T-helper 9 cell (primary cell): ENCODE data around the gene FIBIN.
"Not testable (repeated sequence)": the region's sequence is repeated elsewhere in the genome, so short reads cannot be mapped to it uniquely, and the experiment has no call there.

Experiments
- DNase-seq: peaks from one replicate; pipeline ENCODE4 v3.0.0-alpha.2; 2020
- total RNA-seq, 2 donors: gene quantifications; one replicate each; lab custom pipeline; 2026; lab: John Stamatoyannopoulos, UW

Gene FIBIN
- total RNA-seq: 0 reads per million in 2 donors

DNA sequence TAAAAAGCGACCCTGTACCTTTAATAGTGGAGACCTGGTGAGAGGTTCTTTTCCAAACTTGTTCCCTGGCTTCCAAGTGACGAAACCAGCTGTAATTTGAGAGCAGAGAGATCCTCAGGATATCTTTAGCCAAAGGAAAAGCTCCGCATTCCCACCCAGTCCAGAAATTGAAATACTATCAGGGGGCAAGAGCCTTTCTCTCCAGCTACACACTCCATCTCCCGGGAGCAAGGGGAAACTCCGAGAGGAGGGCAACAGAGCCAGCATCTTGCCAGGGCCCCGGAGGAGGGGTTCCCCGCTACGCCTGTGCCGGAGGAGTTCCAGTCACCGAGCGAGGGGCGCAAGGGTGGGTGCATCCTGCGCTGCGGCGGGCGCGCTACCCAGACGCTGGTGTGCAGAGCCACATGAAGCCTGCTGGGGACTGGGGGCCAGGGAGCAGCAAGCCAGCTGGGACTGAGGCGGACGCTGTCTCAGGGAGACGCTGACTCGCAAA is at the start of gene FIBIN:
FIBIN (plus strand) TSS at position 148 of the 493 bp plus-strand sequence. CDS start 415 bp downstream, outside the sequence.
- no peak for DNase-seq

DNA sequence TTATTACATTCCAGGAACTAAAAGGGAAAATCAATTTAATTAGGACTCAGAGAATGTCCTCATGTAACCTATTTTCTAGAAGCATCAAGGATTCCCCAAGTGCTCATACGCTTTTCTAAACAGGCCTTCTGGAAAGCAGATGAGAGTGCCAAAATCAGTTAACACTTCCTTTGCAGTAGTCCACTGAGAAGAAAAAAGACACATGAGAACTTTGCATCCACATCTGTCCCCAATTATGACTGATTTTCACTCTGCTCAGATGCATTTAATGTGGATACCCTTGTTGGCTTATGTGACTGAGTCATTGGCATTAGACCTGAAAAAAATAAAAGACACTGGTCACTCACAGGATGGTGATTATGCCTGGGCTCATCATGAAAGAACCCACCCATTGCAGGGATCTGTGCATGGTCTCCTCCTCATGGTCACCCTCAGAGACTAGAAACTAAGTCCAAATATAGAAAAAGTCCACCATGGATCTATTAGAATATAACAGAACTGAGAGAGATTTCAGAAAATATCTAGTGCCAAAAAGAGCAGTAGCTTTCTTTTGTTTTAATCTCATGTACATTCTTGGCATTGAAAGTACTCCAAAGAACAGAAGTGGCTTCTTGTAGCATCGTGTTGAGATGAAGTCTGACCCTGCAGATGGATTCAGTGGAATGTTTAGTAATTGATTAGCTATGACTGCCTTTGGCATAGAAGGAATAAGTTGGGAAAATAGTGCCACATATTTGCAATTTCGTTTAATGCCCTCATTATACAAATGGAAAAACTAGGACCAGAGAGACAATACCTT is 48.8 kb upstream of the FIBIN start:
- no peak for DNase-seq

DNA sequence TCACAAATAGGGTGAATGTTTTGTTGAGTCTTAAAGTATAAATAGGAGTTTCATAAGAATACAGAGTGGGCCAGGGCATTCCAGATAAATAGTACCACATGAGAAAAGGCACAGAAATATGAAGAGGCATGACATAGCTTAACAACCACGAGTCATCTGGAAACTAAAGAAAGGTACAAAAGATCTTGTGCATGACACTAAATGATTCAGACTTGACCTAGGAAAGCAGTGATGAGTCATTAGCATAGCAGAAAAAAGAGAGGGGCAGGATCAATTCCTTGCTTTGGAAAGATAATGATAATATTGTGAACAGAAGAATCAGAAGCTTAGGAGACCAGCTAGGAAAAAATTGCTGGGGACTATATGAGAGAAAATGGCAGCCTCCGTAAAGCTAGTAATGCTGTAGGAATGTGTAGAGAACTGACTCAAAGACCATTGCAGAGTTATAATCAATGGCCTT is 47.6 kb upstream of the FIBIN start:
- no peak for DNase-seq

DNA sequence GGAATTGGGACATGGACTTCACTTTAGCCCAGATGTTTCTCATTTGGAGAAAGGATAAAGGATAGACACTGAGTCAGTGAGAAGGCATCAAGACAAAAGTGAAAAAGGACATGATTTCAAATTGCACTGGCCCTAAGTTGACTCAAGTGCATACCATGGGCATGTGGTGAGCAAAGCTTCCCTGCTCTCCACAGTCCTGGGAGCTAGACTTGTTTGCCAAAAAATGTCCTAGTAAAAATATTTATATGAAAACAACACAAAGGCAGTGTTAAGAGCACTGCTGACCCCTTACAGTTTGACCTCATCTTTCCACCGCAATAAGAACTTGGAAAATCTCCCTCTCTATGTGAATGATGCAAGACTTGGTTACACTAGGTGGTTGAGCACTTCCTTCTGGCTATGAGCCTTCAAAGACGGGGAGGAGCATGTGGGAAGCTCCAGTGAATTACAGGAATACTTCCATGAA is 46.5 kb upstream of the FIBIN start:
- DNase-seq: no peak

DNA sequence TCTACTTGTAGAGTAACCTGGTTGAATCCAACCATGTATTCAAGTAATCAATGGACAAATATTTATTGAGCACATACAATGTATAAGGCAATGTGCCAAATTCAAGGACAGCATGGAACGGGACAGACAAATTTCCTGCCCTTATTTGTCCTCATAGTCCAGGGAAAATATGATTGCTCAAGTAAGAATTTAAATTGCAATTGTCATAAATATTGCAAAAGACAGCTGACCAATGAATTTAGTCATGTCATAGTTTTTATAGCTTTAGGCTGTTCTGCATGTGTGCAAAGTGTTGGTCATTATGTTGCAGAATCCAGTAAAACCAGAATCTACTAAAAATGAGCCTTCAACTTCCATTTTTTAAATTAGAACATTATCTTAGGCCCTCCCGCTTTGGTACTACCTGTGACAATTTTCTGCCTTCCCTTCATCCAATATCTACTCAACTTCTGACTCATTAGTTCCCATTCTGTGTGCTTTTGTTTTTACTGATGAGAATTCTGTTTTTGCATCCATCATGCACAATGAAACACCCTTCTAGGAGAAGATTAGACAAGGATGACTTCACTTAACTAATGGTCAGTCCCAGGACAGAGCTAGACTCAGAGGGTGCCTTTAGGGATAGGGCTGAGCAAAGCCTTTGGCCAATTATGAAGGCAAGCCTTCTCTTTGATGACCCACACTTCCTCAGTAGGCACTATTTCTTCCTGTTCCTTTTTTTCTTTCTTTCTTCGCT is 45.8 kb upstream of the FIBIN start:
- DNase-seq: no peak

DNA sequence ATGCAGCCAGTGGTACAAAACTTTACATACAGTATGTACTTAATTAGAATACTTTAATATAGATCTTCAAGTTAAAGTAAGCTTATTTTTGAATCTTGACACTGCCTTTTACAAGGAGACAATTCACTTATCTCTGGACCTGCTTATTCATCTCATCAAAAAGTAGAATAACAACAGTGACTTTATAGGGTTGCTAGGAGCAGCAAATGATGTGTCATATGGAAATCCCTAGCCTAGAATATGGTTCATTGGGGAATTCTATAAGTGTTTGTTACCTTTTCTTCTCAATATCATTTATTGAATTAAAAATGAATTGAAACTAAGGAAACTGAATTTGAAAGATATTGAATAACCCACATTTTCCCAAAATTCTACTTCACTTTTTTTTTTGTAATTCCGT is 45.0 kb upstream of the FIBIN start:
- DNase-seq: no peak

DNA sequence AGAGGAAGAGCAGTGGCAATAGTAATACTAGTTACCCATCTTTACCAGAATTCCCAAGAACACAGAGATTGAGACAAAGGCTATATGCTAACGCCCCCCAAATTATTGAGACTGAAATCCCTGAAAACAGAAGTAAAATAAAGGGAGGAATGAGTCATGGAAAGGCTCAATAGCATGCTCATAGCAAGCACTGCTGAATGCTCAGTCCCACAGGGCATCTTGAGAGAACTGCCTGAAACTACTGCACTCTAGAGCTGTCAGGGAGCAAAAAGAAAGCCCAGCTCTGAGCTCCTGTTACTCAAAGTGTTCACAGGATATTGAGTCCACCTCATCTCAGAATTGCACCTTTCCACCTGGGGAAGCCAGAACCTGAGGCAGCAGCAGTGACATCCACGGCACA is 44.1 kb upstream of the FIBIN start:
- no peak for DNase-seq

DNA sequence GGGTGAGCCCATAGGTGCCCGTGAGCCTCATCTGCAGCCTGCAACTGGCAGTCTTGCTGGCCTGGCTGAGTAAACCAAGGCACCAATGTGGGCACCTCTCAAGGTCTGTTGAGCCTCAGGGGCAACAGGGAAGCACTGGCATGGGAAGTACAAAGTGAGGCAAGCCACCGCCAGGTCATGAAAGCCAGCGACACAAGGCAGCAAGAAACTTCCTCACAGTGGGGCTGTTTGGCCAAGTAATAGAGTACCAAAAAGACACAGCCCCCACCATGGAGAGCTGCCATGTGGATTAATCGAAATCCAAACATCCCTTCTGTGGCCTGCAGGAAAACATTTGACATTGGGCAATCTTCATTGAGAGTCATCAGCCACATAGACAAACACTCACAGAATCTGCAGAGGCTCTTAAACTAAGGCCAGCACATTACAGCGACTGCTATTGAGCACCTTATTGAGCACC is 43.6 kb upstream of the FIBIN start:
- DNase-seq: no peak

DNA sequence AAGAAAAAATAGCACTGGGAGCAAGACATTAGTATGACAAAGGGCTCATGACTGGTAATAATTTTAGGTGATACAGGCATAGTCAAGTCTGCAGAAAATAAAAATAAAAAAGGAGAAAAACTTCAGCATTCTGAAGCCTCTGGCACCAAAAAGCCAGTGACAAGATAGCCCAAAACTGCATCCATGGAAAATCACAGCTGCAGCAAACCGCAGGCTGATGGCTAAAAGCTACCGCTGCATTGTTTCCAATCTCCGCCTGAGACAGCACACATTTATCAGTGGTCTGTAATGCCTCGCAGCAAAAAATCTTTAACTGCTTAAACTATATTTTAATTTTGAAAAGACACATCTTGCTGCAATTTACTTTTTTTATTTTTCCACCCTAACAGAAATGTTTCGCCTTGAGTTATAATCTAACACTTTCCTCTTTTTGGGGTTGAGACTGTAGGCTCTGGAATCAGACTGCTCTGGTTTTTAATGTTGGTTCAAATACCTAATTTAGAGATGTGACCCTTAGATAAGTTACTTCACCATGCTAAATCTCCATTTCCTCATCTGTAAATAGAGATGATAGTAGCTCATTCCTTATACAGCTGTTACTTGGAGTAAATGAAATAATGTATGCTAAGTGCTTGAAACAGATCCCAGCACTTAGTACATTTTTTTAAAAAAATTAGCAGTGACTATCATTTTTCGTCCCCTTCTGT is 42.0 kb upstream of the FIBIN start:
- DNase-seq: no peak

DNA sequence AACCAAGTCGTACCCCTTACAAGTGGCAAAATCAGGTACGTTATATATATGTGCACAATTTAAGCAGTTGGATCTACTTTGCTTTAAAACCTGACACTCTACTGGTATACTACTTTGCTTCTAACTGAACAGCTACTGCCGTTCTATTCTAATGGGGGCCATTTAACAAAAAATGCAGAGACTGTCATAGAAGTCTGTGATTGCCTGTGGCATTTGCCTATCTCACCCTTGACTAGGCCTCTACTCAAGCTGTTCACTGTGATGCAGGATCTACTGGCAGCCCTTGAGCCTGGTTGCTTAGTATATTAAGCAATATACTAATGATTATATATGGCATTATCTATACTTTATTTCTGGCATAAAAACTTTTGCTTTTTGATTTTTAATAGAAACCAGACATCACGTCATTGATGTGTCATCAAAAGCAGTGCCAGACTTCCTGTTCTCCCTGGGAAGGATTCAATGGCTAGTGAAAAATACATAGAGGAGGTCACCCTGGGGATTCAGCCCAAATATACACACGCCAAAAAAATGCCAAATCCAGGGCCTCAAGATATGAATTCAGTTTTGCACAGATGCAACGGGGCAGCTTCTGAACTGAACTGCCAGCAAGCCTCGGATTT is 40.0 kb upstream of the FIBIN start:
- no peak for DNase-seq

DNA sequence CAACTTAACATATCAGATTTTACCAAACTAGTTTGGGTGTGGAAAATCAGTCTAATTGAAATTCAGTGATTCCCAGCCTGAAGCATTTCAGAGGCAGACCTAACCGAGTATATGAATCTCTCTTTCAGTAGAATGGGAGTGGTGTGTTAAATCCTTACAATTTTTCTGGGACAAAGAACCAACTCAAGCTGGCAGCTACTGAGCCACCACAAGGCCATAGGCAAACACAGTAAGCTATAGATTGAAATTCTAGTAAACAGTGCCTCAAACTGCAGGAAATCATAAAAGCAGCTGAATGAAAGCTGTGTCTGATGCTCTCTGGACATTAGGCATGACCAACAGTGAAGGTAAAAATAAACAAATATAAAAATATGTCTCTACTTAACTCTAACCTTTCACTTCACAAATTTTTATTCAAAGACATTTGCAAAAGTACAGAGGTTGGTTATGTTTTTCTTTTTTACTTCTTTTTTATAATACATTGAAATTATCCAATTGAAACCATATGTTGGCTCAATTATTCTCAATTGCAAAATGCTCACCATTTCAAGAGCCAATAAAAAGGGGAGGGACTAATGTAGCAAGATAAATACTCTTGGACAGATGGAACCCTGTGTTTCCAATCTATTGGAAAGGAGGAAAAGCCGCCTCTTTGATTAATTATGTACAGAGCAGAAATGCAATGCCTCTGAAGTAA is 35.8 kb upstream of the FIBIN start:
- no peak for DNase-seq

DNA sequence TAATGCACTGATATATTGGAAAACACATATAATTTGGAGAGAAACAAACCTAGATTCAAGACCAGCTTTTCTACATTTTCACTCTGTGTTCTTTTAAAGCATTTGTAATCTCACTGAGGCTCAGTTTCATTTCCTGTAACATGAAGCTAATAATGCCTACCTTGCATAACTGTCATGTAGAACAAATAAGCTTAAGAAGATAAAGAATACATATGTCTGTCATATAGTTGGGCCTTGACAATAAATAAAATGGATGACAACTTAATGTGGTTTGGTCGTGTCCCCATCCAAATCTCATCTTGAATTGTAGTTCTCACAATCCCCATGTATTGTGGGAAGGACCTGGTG is 35.2 kb upstream of the FIBIN start:
- no peak for DNase-seq

DNA sequence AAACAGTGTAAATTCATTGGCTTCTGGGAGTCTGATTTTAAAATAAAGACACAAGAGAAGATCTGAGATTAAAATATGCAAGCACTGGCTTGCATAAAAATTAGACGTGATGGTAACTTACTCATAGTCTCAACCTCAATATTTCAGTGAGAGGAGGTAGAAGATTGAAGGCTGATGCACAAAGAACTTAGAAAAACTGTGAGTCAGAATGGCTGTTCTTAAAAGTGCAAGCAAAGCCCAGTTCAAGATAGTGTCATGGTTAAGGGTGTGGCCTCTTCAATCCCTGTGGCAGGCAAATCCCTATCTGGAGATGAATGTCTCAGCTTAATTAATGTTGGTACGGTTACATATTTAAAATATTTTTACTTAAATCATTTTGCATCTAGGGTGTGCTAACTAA is 33.6 kb upstream of the FIBIN start:
- no peak for DNase-seq

DNA sequence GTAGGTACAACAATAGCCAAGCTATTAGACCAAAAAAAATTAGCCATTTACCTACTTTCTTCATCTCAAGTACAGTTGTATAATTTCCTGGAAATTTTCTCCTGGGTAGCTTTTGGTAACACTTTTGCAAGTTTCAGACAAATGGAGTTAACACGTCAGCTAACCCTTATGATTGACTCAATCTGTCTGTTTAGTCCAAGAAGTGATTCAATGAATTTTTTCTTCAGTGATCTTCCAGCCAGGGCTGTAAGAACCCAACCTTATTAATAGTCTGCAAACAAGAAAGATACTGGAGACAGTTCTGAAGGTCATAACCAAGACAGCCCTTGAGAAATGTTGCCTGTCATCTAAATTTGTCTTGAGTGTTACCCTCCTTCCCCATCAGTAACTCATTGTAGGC is 30.1 kb upstream of the FIBIN start:
- no peak for DNase-seq

DNA sequence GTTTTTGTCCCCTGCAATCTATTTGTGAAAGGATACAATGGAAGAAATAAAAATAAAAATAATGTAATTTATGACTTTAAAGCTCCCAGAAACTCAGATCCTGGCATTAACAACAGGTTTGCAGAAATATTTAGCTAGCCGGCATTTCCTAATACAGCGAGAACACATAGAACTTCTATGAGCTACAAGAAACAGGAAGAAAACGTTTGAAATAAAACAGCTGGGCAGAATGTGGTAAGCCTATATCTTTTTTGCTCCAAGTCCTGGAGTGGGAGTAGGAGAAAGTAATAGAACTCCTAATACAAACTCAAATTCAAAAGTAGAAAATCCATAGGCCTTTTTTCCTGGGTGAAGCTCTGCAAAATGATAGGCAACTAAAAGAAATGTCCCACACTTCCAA is 29.6 kb upstream of the FIBIN start:
- no peak for DNase-seq

DNA sequence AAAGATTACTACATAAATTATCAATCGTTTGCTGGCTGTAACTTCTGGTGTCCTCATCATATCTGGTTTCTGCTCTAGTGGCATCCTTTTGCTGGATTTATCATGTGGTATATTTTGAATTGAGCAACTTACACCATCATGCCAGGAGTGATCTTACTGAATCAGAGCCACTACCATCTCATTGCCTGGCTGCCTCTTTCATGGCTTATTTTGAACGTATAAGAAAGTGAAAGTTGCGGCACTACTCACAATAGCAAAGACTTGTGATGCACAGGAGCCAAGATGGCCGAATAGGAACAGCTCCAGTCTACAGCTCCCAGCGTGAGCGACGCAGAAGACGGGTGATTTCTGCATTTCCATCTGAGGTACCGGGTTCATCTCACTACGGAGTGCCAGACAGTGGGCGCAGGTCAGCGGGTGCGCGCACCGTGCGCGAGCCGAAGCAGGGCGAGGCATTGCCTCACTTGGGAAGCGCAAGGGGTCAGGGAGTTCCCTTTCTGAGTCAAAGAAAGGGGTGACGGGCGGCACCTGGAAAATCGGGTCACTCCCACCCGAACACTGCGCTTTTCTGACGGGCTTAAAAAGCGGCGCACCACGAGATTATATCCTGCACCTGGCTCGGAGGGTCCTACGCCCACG is 28.9 kb upstream of the FIBIN start:
- not testable (repeated sequence) for DNase-seq

DNA sequence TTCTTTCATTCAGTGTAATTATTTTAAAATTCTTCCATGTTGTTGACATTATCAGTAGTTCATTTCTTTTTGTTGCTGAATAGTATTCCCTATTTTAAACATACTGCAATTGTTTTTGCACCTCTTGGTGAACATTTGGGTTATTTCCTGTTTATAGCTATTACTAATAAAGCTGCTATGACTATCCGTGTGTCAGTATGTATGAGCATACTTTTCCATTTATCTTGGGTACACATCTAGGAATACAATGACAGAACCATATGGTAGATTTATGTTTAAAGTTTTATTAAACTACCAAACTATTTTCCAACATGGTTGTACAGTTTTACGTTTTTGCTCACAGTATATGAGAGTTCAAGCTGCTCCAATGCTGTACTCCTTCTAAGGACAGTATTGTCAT is 22.0 kb upstream of the FIBIN start:
- DNase-seq: no peak

DNA sequence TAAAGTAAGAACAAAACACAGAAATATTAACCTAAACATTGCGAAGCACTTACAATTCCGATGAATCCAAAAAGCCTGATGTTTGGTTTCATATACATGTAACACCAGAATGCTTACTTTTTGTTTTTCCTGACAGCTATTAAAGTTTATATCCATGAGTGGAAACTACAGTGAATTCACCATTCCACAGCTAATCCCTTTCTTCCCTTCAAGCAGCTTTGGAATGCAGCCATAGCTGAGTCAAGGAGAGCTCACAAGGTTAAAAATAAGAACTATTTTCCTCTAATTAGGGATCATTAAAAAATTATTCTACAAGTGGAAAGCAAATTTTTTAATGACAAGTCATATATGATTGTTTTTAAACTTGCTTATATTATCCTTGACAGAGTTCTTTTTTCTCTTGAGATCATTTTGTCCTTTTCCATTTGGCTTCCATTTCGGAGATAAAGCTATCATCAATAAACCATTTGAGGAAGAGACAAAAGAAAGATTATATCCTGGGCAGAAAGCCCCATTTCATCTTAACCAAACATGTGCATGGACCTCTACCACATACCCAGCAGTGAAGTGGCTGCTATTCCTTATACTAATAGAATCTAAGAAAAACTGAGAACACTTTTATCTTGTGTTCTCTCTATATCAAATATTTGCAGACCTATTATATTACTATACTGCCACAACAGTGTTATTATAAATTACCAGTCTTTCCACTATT is 19.7 kb upstream of the FIBIN start:
- DNase-seq: no peak

DNA sequence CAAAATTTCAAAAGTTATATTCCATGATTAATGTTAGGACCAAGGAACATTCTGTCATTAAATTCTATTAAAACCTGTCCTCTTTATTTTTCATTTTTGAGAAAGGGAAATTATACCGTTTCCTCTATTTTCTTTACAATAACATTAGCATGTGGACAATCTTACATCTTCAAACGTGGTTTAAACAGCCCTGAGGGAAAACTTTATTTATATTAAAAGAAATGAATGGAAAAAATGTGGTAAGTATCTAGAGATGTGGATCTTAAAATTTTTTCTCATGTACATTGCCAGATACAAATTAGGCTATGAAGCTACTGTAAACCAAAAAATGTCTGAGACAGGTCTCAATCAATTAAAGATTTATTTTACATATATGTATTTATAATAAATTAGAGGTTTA is 18.9 kb upstream of the FIBIN start:
- DNase-seq: no peak

DNA sequence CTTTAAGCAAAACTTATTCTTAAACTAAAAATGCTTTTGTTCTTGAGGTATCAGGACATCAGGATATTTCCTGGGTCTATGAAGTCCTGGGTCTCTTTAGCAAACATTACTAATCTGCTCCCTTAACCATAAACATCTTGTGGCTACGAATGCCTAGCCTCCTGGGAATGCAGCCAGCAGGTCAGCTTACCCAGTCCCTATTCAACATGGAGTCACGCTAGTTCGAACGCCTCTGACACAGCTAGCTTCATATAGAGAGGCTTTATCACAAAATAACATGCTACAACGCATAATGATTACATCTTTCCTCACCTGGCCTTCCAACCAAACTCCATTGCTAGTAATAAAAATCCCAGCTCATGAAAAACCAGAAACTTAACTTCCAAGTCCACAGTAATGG is 17.5 kb upstream of the FIBIN start:
- no peak for DNase-seq

DNA sequence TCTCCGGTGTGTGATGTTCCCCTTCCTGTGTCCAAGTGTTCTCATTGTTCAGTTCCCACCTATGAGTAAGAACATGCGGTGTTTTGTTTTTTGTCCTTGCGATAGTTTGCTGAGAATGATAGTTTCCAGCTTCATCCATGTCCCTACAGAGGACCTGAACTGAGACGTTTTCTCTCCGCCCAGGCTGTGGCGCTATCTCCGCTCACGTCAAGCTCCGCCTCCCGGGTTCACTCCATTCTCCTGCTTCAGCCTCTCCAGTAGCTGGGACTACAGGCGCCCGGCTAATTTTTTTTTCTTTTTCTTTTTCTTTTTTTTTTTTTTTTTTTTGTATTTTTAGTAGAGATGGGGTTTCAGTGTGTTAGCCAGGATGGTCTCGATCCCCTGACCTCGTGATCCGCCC is 16.7 kb upstream of the FIBIN start:
- DNase-seq: not testable (repeated sequence)
